HCT116 (cell line): ENCODE results near the gene OLAH. TPM values are rescaled to one million over a fixed set of nuclear protein-coding genes. Genes with fewer than 3 reads are reported as not detected.
"Not testable (repeated sequence)": the region's sequence is repeated elsewhere in the genome, so short reads cannot be mapped to it uniquely, and the experiment has no call there.

ENCODE experiments used
- ATAC-seq: fragments of 200-7000 bp; cut with Tn5 transposase; 2 replicates; pipeline ENCODE4 v1.9.1; 2020; ENCODE audit warnings: mild to moderate bottlenecking, moderate library complexity
- BruUV-seq: library from RNA; stranded (reverse); fragments of 400-500 nt; replicated peaks from 2 replicates; lab custom pipeline; 2021; lab: Mats Ljungman, UMichigan
- CTCF ChIA-PET: fragments of 300-600 bp; sonication (Branson Sonifier 250); formaldehyde crosslinking; loops from one replicate; lab custom pipeline; 2021; ENCODE audit warnings: antibody characterized with exemption; lab: Charles Lee
- POLR2A ChIA-PET: fragments of 300-600, 350-600 bp; sonication (Branson Sonifier 250); formaldehyde crosslinking; loops from one replicate; lab custom pipeline; 2021; ENCODE audit warnings: antibody characterized with exemption; lab: Charles Lee
- RAD21 ChIA-PET, 2 experiments: fragments of 300-600 bp; sonication (Branson Sonifier 250); formaldehyde crosslinking; loops; one replicate each; lab custom pipeline; 2023; ENCODE audit warnings: low total read pairs in 2 of 2; ENCODE audit not compliant: uncharacterized antibody in 2 of 2, unreplicated experiment in 2 of 2, low non-redundant PET in 1 of 2; lab: Charles Lee
- DNase-seq: peaks from one replicate; pipeline ENCODE4 v3.0.0-alpha.2; 2010; ENCODE audit warnings: low read depth, low spot score
- H2AFZ ChIP-seq: fragments of 200-600 bp; shearing (Covaris generic), sonication (generic); 2 replicates; pipeline ENCODE4 v1.6.1; 2017; ENCODE audit warnings: low read depth, mixed run types, mixed read lengths, antibody characterized with exemption, low read length; ENCODE audit not compliant: poor library complexity, severe bottlenecking
- H3K27ac ChIP-seq: 2 replicates; pipeline ENCODE4 v1.5.1; 2012; ENCODE audit warnings: low read depth, low read length
- H3K27me3 ChIP-seq: fragments of 200-600 bp; sonication (generic); 2 replicates; pipeline ENCODE4 v1.6.1; 2016; ENCODE audit warnings: mixed run types, low read length, mixed read lengths; ENCODE audit not compliant: insufficient read depth
- H3K36me3 ChIP-seq, 2 experiments: fragments of 200-500 bp in 1 of 2; fragments of 200-600 bp in 1 of 2; sonication (Bioruptor generic) in 1 of 2; sonication (generic) in 1 of 2; 2 replicates each; pipeline versions ENCODE4 v1.5.1 to v1.6.1; 2014 to 2016; ENCODE audit warnings: low read length in 2 of 2, inconsistent platforms in 1 of 2, mixed read lengths in 1 of 2, mixed run types in 1 of 2; ENCODE audit not compliant: insufficient read depth in 2 of 2, control insufficient read depth in 1 of 2
- H3K4me1 ChIP-seq, 2 experiments: fragments of 200-600 bp in 1 of 2; sonication (generic) in 1 of 2; 2 replicates each; pipeline versions ENCODE4 v1.5.1 to v1.6.1; 2012 to 2017; ENCODE audit warnings: low read length in 2 of 2, inconsistent platforms in 1 of 2, mild to moderate bottlenecking in 1 of 2, mixed read lengths in 1 of 2, mixed run types in 1 of 2, moderate library complexity in 1 of 2; ENCODE audit not compliant: insufficient read depth in 2 of 2, control insufficient read depth in 1 of 2
- H3K4me2 ChIP-seq: fragments of 200-600 bp; sonication (generic); 2 replicates; pipeline ENCODE4 v1.6.1; 2017; ENCODE audit warnings: mixed run types, low read length, mixed read lengths
- H3K4me3 ChIP-seq, 2 experiments: fragments of 200-600 bp in 1 of 2; sonication (generic) in 1 of 2; replicated peaks in 1 of 2; 2 replicates each; pipeline ENCODE4 v1.5.1; 2011 to 2016; ENCODE audit warnings: low read length in 2 of 2, control low read depth in 1 of 2, low read depth in 1 of 2, mild to moderate bottlenecking in 1 of 2, mixed read lengths in 1 of 2, mixed run types in 1 of 2
- H3K79me2 ChIP-seq: fragments of 200-600 bp; sonication (generic); 2 replicates; pipeline ENCODE4 v1.6.1; 2017; ENCODE audit warnings: mild to moderate bottlenecking, mixed run types, low read length, moderate library complexity, mixed read lengths; ENCODE audit not compliant: insufficient read depth
- H3K9ac ChIP-seq: fragments of 200-600 bp; sonication (generic); 2 replicates; pipeline ENCODE4 v1.6.1; 2016; ENCODE audit warnings: low read length, mixed read lengths
- H3K9me2 ChIP-seq: fragments of 200-600 bp; sonication (generic), shearing (Covaris generic); 2 replicates; pipeline ENCODE4 v1.6.1; 2017; ENCODE audit warnings: mixed run types, mild to moderate bottlenecking, moderate library complexity; ENCODE audit not compliant: insufficient read depth
- H3K9me3 ChIP-seq, 2 experiments: fragments of 200-500 bp in 1 of 2; fragments of 200-600 bp in 1 of 2; sonication (Bioruptor generic) in 1 of 2; sonication (generic) in 1 of 2; 2 replicates each; pipeline ENCODE4 v1.6.1; 2014 to 2017; ENCODE audit warnings: low read length in 2 of 2, mixed read lengths in 2 of 2, inconsistent platforms in 1 of 2, low read depth in 1 of 2, mild to moderate bottlenecking in 1 of 2, mixed run types in 1 of 2, moderate library complexity in 1 of 2; ENCODE audit not compliant: control insufficient read depth in 1 of 2, insufficient read depth in 1 of 2
- H4K20me1 ChIP-seq: fragments of 200-600 bp; sonication (generic), shearing (Covaris generic); 2 replicates; pipeline ENCODE4 v1.6.1; 2017; ENCODE audit warnings: mixed run types, mild to moderate bottlenecking, moderate library complexity; ENCODE audit not compliant: insufficient read depth
- CBX3 ChIP-seq: IDR thresholded peaks from 2 replicates; pipeline ENCODE4 v1.6.1; 2012; ENCODE audit warnings: low read depth
- CEBPB ChIP-seq: IDR thresholded peaks from 2 replicates; pipeline ENCODE4 v1.6.1; 2012; ENCODE audit warnings: low read depth
- EGR1 ChIP-seq: IDR thresholded peaks from 2 replicates; pipeline ENCODE4 v1.6.1; 2012; ENCODE audit warnings: low read depth
- EZH2 ChIP-seq: fragments of 200-600 bp; sonication (generic); IDR thresholded peaks from 2 replicates; pipeline ENCODE4 v1.6.1; 2017; ENCODE audit warnings: antibody characterized with exemption, mixed run types
- EZH2phosphoT487 ChIP-seq: fragments of 200-600 bp; IDR thresholded peaks from 2 replicates; pipeline ENCODE4 v1.6.1; 2018; ENCODE audit warnings: antibody characterized with exemption, borderline replicate concordance
- FOSL1 ChIP-seq: IDR thresholded peaks from 2 replicates; pipeline ENCODE4 v1.6.1; 2012; ENCODE audit warnings: low read depth
- JUND ChIP-seq: IDR thresholded peaks from 2 replicates; pipeline ENCODE4 v1.6.1; 2012
- POLR2A ChIP-seq: IDR thresholded peaks from 2 replicates; pipeline ENCODE4 v1.7.0; 2011; ENCODE audit warnings: borderline replicate concordance; ENCODE audit not compliant: insufficient read depth, insufficient read length; ENCODE audit errors: extremely low read depth
- RAD21 ChIP-seq: IDR thresholded peaks from 2 replicates; pipeline ENCODE4 v1.6.1; 2012; ENCODE audit warnings: low read depth, mild to moderate bottlenecking
- SP1 ChIP-seq: IDR thresholded peaks from 2 replicates; pipeline ENCODE4 v1.6.1; 2012; ENCODE audit warnings: low read depth
- YY1 ChIP-seq: IDR thresholded peaks from 2 replicates; pipeline ENCODE4 v1.6.1; 2011; ENCODE audit warnings: low read length, low read depth, moderate library complexity, mild to moderate bottlenecking; ENCODE audit not compliant: insufficient replicate concordance; ENCODE audit errors: extremely low read depth
- ZFX ChIP-seq: fragments of 450-650 bp; IDR thresholded peaks from 2 replicates; pipeline ENCODE4 v1.6.1; 2017
- ZNF274 ChIP-seq: fragments of 200-500 bp; sonication (Bioruptor generic); IDR thresholded peaks from 2 replicates; pipeline ENCODE4 v1.6.1; 2014; ENCODE audit warnings: mild to moderate bottlenecking, low read depth, low read length, inconsistent platforms
- intact Hi-C: fragments of 100-400 bp; cut with micrococcal nuclease; formaldehyde crosslinking; loops from 2 replicates; pipeline ENCODE4 v1.10.0; 2022
- total RNA-seq: library from RNA; stranded (reverse); gene quantifications from one replicate; pipeline ENCODE4 v1.2.1, GENCODE V29; 2021; ENCODE audit not compliant: unreplicated experiment
- TF ChIP-seq, protein P1 (sequence below): IDR thresholded peaks from 2 replicates; pipeline ENCODE4 v1.6.1; 2012
- TF ChIP-seq, protein P2 (sequence below): IDR thresholded peaks from 2 replicates; pipeline ENCODE4 v1.6.1; 2012
- TF ChIP-seq, protein P3 (sequence below): IDR thresholded peaks from 2 replicates; pipeline ENCODE4 v1.6.1; 2012; ENCODE audit warnings: low read depth

OLAH gene
- total RNA-seq, 1 experiment from 2014 or later, result not detected

DNA sequence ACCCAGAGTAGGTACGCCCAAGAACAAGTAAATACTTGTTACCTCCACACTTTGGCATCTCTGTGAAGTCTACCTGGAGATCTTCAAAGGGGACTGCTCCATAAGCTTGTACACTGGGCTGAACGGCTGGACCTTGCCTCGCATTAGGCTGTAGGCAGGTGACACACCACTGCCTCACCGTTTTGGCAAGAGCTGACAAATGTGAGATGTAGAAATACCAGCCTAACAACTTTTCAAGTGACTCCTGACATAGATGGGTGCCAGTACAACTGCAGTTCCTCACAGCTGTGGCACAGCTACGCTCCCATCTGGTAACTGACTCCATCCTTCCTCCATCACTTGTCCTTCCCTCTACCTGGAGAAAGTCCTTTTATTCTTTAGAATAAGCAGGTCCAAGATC lies 30.2 kb upstream of the OLAH start:
- H3K9me2 ChIP-seq, H2AFZ ChIP-seq, CTCF ChIA-PET, BruUV-seq, H3K79me2 ChIP-seq, H3K36me3 ChIP-seq, H3K27ac ChIP-seq, H3K27me3 ChIP-seq, H4K20me1 ChIP-seq, H3K9ac ChIP-seq, H3K4me3 ChIP-seq, POLR2A ChIA-PET, RAD21 ChIA-PET, H3K9me3 ChIP-seq: not testable (repeated sequence)
- peak; percentile 59 for ATAC-seq
- Histone ChIP-seq H3K4me1 (peaks cover 5 to 18% of the 10 kb centered on the region in 2 experiments; a peak in 3 of 4 replicates), H3K4me2 (peak overlapping the region; percentile 45)
- TF ChIP-seq SP1 (peak; percentile 71), FOSL1 (peak; percentile 60; the same call in 1 of the 2 replicates), JUND (peak; percentile 56; the same call in 1 of the 2 replicates), RAD21 (peak; percentile 19; the same call in 1 of the 2 replicates), YY1 (peak; percentile 10)
- TF ChIP-seq, protein P1, sequence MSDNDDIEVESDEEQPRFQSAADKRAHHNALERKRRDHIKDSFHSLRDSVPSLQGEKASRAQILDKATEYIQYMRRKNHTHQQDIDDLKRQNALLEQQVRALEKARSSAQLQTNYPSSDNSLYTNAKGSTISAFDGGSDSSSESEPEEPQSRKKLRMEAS, result peak; percentile 58
- peak; percentile 21 for DNase-seq
- intact Hi-C loops, result loop anchor here (2.0 kb wide), 1 partner anchor 53 kb away; no protein-coding TSS in a partner anchor

DNA sequence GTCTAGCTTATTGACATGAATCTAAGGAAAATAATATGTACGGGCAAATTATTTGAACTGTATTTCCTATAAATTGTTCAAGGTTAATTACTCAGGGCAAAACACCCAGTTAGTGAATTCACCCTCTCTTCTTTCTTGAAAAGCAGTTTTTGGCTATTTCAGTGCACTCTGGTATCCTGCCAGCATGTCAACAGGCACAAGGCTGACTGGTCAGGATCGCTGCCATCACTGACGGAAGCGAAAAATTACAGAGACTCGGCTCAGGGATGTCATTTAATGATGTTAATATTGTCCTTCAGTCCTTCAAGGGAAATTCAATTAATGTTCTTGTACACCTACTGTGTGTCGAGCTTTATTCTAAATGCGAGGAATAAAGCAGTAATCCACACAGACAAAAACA lies 28.3 kb upstream of the OLAH start:
- POLR2A ChIA-PET, result no interaction called here
- BruUV-seq, result no TSS peak
- intact Hi-C loops, result no loop called here
- TF ChIP-seq EZH2 (no peak), SP1 (no peak), JUND (no peak), EZH2phosphoT487 (no peak), EGR1 (no peak), POLR2A (no peak), ZNF274 (no peak), ZFX (no peak), RAD21 (no peak), CBX3 (no peak), YY1 (no peak), CEBPB (no peak)
- TF ChIP-seq, protein P2, sequence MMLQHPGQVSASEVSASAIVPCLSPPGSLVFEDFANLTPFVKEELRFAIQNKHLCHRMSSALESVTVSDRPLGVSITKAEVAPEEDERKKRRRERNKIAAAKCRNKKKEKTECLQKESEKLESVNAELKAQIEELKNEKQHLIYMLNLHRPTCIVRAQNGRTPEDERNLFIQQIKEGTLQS, result no peak
- TF ChIP-seq, protein P3, sequence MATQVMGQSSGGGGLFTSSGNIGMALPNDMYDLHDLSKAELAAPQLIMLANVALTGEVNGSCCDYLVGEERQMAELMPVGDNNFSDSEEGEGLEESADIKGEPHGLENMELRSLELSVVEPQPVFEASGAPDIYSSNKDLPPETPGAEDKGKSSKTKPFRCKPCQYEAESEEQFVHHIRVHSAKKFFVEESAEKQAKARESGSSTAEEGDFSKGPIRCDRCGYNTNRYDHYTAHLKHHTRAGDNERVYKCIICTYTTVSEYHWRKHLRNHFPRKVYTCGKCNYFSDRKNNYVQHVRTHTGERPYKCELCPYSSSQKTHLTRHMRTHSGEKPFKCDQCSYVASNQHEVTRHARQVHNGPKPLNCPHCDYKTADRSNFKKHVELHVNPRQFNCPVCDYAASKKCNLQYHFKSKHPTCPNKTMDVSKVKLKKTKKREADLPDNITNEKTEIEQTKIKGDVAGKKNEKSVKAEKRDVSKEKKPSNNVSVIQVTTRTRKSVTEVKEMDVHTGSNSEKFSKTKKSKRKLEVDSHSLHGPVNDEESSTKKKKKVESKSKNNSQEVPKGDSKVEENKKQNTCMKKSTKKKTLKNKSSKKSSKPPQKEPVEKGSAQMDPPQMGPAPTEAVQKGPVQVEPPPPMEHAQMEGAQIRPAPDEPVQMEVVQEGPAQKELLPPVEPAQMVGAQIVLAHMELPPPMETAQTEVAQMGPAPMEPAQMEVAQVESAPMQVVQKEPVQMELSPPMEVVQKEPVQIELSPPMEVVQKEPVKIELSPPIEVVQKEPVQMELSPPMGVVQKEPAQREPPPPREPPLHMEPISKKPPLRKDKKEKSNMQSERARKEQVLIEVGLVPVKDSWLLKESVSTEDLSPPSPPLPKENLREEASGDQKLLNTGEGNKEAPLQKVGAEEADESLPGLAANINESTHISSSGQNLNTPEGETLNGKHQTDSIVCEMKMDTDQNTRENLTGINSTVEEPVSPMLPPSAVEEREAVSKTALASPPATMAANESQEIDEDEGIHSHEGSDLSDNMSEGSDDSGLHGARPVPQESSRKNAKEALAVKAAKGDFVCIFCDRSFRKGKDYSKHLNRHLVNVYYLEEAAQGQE, result no peak

More for the DNA sequence above, 28.3 kb upstream of the OLAH start:
- DNase-seq, result no peak
- Histone ChIP-seq H3K9me3 (no peaks in the 10 kb centered on the region), H4K20me1 (no peaks in the 10 kb centered on the region), H3K4me2 (no peak overlapping the region), H3K4me1 (peaks cover 5 to 20% of the 10 kb centered on the region in 2 experiments; a peak in 3 of 4 replicates), H3K27ac (no peak overlapping the region), H3K9me2 (no peaks in the 10 kb centered on the region), H3K36me3 (no peaks in the 10 kb centered on the region), H3K4me3 (no peak overlapping the region), H3K27me3 (no peaks in the 10 kb centered on the region), H2AFZ (no peak overlapping the region), H3K79me2 (no peaks in the 10 kb centered on the region), H3K9ac (no peak overlapping the region)
- CTCF ChIA-PET, result no interaction called here
- no peak for ATAC-seq
- RAD21 ChIA-PET, result no interaction called here
